Measurements from ENCODE around the gene IGFN1.

The IGFN1 gene

DNA sequence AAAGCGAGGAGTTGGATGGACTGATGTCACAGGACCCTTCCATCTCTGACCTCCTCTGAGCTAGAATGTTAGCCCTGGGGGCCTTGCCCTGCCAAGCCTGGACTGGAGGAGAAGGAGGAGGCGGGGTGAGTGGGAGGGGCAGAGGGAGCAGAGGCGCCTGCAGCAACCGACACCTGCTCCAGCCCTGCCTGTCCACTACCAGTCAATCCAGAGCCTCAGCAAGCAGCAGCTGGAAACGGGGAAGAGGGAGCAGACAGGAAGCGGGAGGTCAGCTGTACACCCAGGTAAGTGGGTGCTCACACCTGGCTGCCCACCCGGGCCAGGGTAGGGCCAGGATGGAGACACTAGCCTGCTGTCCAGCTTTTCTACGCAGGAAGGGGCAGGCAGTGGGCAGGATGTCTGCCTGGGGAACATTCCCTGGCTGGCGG lies at the start of gene IGFN1:
Gene IGFN1 (plus strand): TSS at position 201 of the 428 bp plus-strand sequence. CDS start 2,470 bp downstream, outside the sequence.
- no peak within 1 kb of the TSS for H3K9ac ChIP-seq (ENCODE audit: low read length)
- H3K27me3 ChIP-seq (ENCODE audit: control insufficient read depth, insufficient read depth, low read length) = no peaks in the 10 kb centered on the region
- no peak within 1 kb of the TSS for H3K4me3 ChIP-seq (ENCODE audit: low read length)
- H3K36me3 ChIP-seq (ENCODE audit: control insufficient read depth, insufficient read depth, low read length) = no peaks in the 10 kb centered on the region
- no peak within 1 kb of the TSS for H3K27ac ChIP-seq (ENCODE audit: low read depth, low read length)
- H3K4me1 ChIP-seq (ENCODE audit: control insufficient read depth, insufficient read depth, low read length) = no peaks in the 10 kb centered on the region

DNA sequence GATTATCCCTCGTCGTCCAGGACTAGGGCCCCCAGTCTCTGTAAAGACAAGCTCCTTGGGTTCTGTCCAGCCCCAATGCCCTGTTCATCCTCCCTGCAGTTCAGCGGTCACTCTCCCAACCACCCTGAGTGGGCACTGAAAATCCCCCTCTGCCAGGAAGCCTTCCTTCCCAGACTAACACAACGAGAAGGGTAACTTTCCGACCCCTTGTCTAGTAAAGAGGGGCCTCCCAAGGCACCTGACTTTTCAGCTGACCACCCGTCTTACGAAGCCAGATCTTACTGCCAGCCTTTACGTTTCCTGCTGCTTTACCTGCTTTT lies 49.7 kb upstream of the IGFN1 start:
- Histone ChIP-seq H3K27ac (ENCODE audit: low read depth, low read length) (no peak overlapping the region), H3K36me3 (ENCODE audit: control insufficient read depth, insufficient read depth, low read length) (peaks cover 19% of the 10 kb centered on the region), H3K9ac (ENCODE audit: low read length) (no peak overlapping the region), H3K4me3 (ENCODE audit: low read length) (no peak overlapping the region), H3K27me3 (ENCODE audit: control insufficient read depth, insufficient read depth, low read length) (no peaks in the 10 kb centered on the region), H3K4me1 (ENCODE audit: control insufficient read depth, insufficient read depth, low read length) (peaks cover 13% of the 10 kb centered on the region)

DNA sequence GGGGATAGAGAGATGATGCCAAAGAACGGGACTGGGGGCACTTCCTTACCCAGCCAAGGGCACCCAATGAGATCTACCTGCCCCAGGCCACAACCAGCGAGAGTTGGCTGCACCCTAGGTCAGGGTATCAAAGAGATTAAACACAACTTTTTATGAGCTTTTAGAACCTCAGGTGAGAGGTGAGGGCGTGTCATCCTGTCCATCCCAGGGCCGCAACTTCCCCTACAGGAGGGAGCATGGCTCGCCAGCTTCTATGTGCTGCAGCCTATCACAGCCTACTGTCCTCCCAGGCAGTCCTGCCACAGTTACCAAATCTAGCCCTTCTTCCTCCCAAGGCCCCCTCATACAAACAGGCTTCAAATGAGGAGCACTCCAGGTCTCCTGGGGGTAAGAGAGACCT lies 49.2 kb upstream of the IGFN1 start:
- no peak overlapping the region for H3K27ac ChIP-seq (ENCODE audit: low read depth, low read length)
- H3K4me1 ChIP-seq (ENCODE audit: control insufficient read depth, insufficient read depth, low read length) = peaks cover 13% of the 10 kb centered on the region
- no peak overlapping the region for H3K9ac ChIP-seq (ENCODE audit: low read length)
- H3K27me3 ChIP-seq (ENCODE audit: control insufficient read depth, insufficient read depth, low read length) = no peaks in the 10 kb centered on the region
- no peak overlapping the region for H3K4me3 ChIP-seq (ENCODE audit: low read length)
- H3K36me3 ChIP-seq (ENCODE audit: control insufficient read depth, insufficient read depth, low read length) = peaks cover 20% of the 10 kb centered on the region

DNA sequence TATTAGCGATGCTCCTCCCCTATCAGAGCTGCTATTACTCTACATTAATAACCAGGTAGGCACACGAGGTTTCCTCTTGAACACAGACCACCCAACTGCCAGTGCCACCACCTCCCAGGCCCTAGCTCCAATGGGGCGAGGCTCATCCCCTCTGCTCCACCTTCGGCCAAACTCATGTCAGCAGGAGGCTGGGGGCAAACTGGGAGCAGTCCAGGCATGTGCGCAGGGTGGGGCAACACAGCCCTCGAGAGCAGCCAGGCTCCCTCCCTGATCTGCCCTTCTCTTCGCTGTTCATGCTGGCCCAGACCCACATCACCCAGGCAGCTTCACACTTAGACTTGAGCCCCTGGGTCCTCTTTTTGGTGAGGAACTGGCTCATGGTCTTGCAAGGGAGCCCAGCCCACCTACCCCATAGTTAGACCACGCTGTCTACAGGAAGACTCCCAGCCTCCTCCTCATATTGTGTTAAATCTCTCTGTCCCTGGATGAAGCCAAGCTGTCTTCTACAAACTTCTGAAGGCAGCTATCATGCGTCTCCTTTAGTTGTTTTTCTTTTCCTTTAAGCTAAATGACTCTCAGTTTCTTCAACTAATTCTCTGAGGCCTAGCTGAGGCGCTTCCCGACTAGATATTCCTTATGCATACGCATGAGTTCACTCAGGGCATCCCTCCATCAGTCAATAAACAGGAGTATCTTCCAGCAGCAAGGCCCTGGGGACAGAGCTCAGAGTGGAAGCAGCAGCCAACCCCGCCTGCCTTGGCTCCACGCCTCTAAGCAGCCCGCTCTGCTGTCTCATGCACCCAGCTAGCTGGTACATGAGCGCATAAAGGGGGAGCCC lies 48.4 kb upstream of the IGFN1 start:
- H3K27me3 ChIP-seq (ENCODE audit: control insufficient read depth, insufficient read depth, low read length) = no peaks in the 10 kb centered on the region
- H3K4me3 ChIP-seq (ENCODE audit: low read length) = no peak overlapping the region
- H3K27ac ChIP-seq (ENCODE audit: low read depth, low read length) = no peak overlapping the region
- no peak overlapping the region for H3K9ac ChIP-seq (ENCODE audit: low read length)
- H3K4me1 ChIP-seq (ENCODE audit: control insufficient read depth, insufficient read depth, low read length) = peaks cover 6% of the 10 kb centered on the region
- H3K36me3 ChIP-seq (ENCODE audit: control insufficient read depth, insufficient read depth, low read length) = peaks cover 28% of the 10 kb centered on the region

DNA sequence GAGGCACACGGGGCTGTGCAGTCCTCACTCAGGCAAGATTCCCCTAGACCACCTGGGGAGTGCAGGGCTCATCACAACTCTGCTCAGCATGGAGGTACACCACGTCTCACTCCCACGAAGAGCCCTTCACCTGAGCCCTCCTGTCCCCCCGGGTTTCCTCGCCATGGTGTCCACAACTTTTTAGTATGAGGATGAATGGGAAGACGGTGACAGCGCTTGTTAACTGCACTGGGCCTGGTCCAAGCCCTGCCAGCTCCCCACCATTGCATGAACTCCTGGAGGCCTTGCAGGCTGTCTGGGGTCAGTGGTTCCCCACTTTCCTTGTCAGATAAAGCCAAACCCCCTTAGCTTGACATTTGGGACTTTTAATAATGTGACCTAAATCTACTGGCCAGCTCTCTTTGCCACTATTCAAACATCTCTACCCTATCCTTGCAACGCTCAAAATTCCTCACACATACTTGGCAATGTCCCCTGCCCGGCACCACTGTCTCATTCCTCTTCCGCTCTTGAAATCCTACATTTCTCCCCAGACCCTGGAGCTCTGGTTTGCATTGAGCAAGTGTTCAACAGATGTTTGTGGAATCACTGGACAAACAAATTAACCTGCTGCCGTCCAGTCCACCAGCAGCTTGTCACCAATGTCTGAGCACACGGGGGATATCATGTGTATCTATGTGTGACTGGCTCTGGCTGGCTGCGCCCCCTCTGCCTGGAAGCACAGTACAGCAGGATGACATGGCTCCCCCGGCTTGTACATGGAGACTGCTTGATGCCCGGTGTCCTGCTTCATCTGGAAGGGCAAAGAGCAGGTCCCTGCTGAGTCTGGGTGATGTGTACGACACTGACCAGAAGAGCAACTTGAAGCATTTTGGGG lies 47.5 kb upstream of the IGFN1 start:
- Histone ChIP-seq H3K36me3 (ENCODE audit: control insufficient read depth, insufficient read depth, low read length) (peaks cover 32% of the 10 kb centered on the region), H3K27me3 (ENCODE audit: control insufficient read depth, insufficient read depth, low read length) (no peaks in the 10 kb centered on the region), H3K4me3 (ENCODE audit: low read length) (no peak overlapping the region), H3K9ac (ENCODE audit: low read length) (no peak overlapping the region), H3K27ac (ENCODE audit: low read depth, low read length) (no peak overlapping the region), H3K4me1 (ENCODE audit: control insufficient read depth, insufficient read depth, low read length) (no peaks in the 10 kb centered on the region)

DNA sequence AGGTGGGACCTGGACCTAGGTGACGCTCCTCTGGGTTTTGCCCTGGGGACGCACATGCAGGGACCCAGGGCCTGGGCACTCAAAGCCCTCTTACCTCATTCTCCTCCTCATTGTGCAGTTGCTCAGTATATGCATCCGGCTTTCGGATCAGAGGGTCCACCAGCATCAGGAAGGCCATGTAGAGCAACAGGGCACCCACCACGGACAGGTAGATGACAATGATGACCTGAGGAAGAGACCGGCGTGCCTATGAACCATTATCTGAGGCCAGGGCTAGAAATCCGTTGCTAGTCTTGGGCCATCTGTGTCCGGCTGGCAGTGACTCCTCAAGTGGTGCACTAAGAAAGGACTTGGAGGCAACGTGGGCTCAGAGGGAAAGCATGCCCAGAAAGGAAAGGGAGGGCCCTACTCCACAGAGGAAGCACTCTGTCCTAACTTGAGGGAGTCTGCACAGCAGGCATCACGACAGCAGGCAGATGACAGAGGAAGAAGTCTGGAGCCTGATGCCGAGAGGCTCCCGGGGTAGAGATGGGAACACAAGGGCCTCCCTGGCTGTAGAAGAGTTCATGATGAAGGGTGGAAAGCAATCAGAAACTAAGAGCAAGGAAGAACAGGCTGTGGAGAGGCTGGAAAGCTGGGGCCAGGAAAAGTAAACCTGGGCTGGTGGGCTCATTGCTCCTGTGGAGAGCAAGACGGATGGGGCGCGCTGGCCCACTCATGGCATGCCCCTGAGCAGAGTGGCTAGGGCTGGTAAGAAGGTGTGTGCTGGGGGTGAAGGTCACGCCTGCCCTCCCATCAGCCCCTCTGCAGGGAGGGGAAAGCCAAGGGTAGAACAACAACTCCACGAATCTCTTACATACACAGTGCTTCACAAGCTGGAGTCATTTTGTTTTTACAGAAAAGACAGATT lies 46.6 kb upstream of the IGFN1 start:
- no peaks in the 10 kb centered on the region for H3K4me1 ChIP-seq (ENCODE audit: control insufficient read depth, insufficient read depth, low read length)
- no peak overlapping the region for H3K4me3 ChIP-seq (ENCODE audit: low read length)
- H3K27me3 ChIP-seq (ENCODE audit: control insufficient read depth, insufficient read depth, low read length) = no peaks in the 10 kb centered on the region
- H3K9ac ChIP-seq (ENCODE audit: low read length) = no peak overlapping the region
- peaks cover 32% of the 10 kb centered on the region for H3K36me3 ChIP-seq (ENCODE audit: control insufficient read depth, insufficient read depth, low read length)
- no peak overlapping the region for H3K27ac ChIP-seq (ENCODE audit: low read depth, low read length)

DNA sequence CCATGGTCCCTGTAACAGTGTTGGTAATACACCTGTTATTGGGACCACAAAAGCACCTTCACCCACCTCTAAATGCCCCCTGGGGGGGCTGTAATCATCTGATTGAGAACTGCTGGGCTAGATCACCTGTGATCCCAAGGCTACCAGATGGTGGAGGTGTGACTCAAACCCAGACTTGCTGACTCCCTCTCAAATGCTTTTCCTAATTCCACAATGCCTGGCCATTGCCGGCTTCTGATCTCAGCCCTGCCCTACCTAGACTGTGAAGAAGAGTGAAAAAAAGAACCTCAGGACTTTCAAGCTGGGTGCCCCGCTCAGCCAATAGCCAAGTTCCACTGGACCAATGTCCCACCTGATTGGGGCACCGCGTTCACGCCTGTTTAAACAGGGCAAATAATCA lies 45.9 kb upstream of the IGFN1 start:
- H3K27me3 ChIP-seq (ENCODE audit: control insufficient read depth, insufficient read depth, low read length) = no peaks in the 10 kb centered on the region
- peaks cover 33% of the 10 kb centered on the region for H3K36me3 ChIP-seq (ENCODE audit: control insufficient read depth, insufficient read depth, low read length)
- H3K4me1 ChIP-seq (ENCODE audit: control insufficient read depth, insufficient read depth, low read length) = no peaks in the 10 kb centered on the region
- H3K9ac ChIP-seq (ENCODE audit: low read length) = no peak overlapping the region
- H3K4me3 ChIP-seq (ENCODE audit: low read length) = no peak overlapping the region
- H3K27ac ChIP-seq (ENCODE audit: low read depth, low read length) = no peak overlapping the region

DNA sequence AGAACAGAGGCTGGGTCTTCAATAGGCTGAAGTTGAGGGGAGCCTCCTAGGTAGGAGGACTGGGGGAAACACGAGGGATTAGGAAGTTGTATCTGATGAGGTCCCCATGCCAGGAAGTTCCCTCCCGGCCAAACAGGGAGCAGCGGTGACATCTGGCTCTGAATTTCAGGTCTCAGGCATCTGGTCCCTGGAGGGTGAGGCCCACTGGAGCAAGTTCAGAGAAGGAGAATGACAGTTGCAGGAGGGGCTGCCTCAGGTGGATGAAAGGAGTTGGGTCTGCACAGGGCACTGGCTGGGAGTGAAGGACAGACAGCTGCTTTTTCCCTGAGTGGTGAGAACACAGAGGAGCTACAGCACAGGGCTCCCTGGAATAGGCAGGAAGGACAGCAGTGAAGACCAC lies 45.5 kb upstream of the IGFN1 start:
- Histone ChIP-seq H3K4me1 (ENCODE audit: control insufficient read depth, insufficient read depth, low read length) (no peaks in the 10 kb centered on the region), H3K36me3 (ENCODE audit: control insufficient read depth, insufficient read depth, low read length) (peaks cover 37% of the 10 kb centered on the region), H3K27ac (ENCODE audit: low read depth, low read length) (no peak overlapping the region), H3K4me3 (ENCODE audit: low read length) (no peak overlapping the region), H3K9ac (ENCODE audit: low read length) (no peak overlapping the region), H3K27me3 (ENCODE audit: control insufficient read depth, insufficient read depth, low read length) (no peaks in the 10 kb centered on the region)

DNA sequence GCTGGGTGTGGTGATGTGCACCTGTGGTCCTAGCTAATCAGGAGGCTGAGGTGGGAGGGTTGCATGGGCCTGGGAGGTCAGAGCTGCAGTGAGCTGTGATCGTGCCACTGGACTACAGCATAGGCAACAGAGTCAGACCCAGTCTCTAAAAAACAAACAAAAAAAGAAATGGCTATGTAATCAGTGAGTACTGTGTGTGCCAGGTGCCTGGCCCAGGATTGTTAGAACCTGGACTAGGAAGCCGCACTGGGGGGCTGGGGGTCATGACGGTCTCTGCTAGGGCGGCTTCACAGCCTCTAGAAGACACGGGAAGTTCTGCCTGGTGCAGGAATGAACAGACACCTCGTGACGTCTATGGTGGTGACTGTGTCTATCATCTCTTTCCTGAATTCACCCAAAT lies 44.8 kb upstream of the IGFN1 start:
- Histone ChIP-seq H3K4me1 (ENCODE audit: control insufficient read depth, insufficient read depth, low read length) (no peaks in the 10 kb centered on the region), H3K36me3 (ENCODE audit: control insufficient read depth, insufficient read depth, low read length) (peaks cover 37% of the 10 kb centered on the region), H3K27ac (ENCODE audit: low read depth, low read length) (no peak overlapping the region), H3K27me3 (ENCODE audit: control insufficient read depth, insufficient read depth, low read length) (no peaks in the 10 kb centered on the region), H3K9ac (ENCODE audit: low read length) (no peak overlapping the region), H3K4me3 (ENCODE audit: low read length) (no peak overlapping the region)

DNA sequence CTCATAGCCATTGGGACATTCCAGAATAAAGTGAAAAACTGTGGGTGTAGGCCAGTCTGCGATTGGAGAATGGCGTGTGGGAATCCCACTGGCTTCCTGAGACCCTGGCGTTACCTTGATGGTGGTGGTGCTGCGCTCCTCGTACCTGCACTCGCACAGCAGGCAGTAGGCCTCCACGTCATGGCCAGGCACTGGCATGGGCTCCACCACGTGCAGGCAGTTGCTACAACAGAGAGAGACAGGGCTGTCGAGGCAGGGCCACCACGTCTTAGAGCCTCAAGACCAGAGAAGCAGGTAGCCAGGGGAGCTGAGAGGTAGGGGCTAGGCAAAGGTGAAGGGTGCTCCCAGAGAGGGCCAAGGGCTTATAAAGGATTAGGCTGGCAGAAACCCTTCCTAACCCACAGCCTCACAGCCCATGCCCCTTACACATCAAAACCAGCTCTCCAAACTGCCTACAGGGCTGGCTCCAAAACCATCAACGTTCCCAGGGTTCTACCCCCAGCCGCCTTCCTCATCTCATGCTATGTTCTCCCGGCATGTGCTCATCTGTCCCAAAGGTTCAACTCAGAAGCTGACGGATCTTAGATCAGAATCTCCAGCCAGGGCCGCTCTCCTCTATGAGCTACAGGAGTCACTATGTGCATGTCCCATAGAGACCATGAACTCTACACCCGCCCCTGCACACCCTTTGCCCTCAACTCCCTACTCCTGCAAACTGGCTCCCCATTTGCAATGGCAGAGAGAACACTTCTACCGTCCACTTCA lies 43.8 kb upstream of the IGFN1 start:
- Histone ChIP-seq H3K27ac (ENCODE audit: low read depth, low read length) (no peak overlapping the region), H3K9ac (ENCODE audit: low read length) (no peak overlapping the region), H3K4me3 (ENCODE audit: low read length) (no peak overlapping the region), H3K36me3 (ENCODE audit: control insufficient read depth, insufficient read depth, low read length) (peaks cover 40% of the 10 kb centered on the region), H3K27me3 (ENCODE audit: control insufficient read depth, insufficient read depth, low read length) (no peaks in the 10 kb centered on the region), H3K4me1 (ENCODE audit: control insufficient read depth, insufficient read depth, low read length) (no peaks in the 10 kb centered on the region)

DNA sequence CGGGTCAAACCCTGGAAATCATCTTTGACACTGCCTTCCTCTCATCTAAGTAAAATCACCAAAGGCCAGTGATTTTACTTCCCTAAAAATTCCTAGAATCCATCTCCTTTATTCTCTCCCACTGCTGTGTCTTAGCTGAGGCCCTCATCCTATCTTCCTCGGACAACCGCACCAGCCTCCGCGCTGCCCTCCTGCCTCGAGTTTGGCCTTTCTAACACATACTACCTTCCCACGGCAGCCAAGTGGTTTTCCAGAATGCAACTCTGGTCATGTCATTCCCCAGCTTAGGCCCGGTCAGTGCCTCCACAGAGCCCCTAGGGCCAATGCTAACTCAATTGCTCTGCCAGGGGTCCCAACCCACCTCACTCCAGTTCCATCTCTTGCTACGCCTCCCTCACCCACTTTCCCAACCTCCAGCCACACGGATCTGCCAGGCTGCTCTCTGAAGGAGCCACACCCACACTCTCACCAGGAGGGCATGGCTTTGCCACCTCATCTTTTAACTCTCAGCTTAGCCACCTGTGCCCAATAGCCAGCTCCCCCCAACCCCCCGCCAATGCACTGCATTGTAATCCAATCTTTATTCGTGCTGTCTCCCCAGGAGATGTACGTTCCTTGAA lies 43.1 kb upstream of the IGFN1 start:
- Histone ChIP-seq H3K9ac (ENCODE audit: low read length) (no peak overlapping the region), H3K36me3 (ENCODE audit: control insufficient read depth, insufficient read depth, low read length) (peaks cover 40% of the 10 kb centered on the region), H3K4me3 (ENCODE audit: low read length) (no peak overlapping the region), H3K27ac (ENCODE audit: low read depth, low read length) (no peak overlapping the region), H3K4me1 (ENCODE audit: control insufficient read depth, insufficient read depth, low read length) (no peaks in the 10 kb centered on the region), H3K27me3 (ENCODE audit: control insufficient read depth, insufficient read depth, low read length) (no peaks in the 10 kb centered on the region)

Measured in rectal smooth muscle tissue (tissue), 1 donor.